Left renal pelvis (tissue), 4 donors: ENCODE results near the gene KCNG4. TPM values are rescaled to one million over a fixed set of nuclear protein-coding genes. Genes with fewer than 3 reads are reported as not detected.
"Not testable (repeated sequence)": the region's sequence is repeated elsewhere in the genome, so short reads cannot be mapped to it uniquely, and the experiment has no call there.

Source experiments
- DNase-seq, 4 donors: peaks; one replicate each; pipeline ENCODE4 v3.0.0-alpha.2; 2013; ENCODE audit warnings: low read depth in 4 of 4, low spot score in 3 of 4
- polyA plus RNA-seq, 4 donors: library from polyadenylated mRNA; unstranded; fragments of 120-200 nt; gene quantifications; one replicate each; pipeline ENCODE4 v1.2.1, GENCODE V29; 2013; ENCODE audit not compliant: insufficient read length in 4 of 4

The KCNG4 gene
- polyA plus RNA-seq, 4 donors: 0.03 to 0.09 TPM; not detected in 2

- DNase-seq: no peak
Observed at GRCh38 chr16:84207879-84208278, 31.9 kb downstream of the KCNG4 start.

- DNase-seq: no peak
Observed at GRCh38 chr16:84207251-84207650, 32.6 kb downstream of the KCNG4 start.

GRCh38 chr16:84205976-84206691 is 33.7 kb downstream of the KCNG4 start:
- no peak for DNase-seq

GRCh38 chr16:84205123-84205522 is 34.7 kb downstream of the KCNG4 start:
- DNase-seq: not testable (repeated sequence)

GRCh38 chr16:84204551-84204950 is 35.3 kb downstream of the KCNG4 start:
- not testable (repeated sequence) for DNase-seq

GRCh38 chr16:84199861-84200260 is 40.0 kb downstream of the KCNG4 start:
- no peak for DNase-seq

GRCh38 chr16:84199097-84199496 is 40.7 kb downstream of the KCNG4 start:
- DNase-seq: no peak

GRCh38 chr16:84198401-84198800 is 41.4 kb downstream of the KCNG4 start:
- DNase-seq: no peak

GRCh38 chr16:84197466-84198128 is 42.2 kb downstream of the KCNG4 start:
- DNase-seq: no peak

- DNase-seq: no peak
Observed at GRCh38 chr16:84196727-84197394, 43.0 kb downstream of the KCNG4 start.

GRCh38 chr16:84196101-84196500 is 43.7 kb downstream of the KCNG4 start:
- no peak for DNase-seq

GRCh38 chr16:84195201-84196093 is 44.4 kb downstream of the KCNG4 start:
- DNase-seq: no peak

- no peak for DNase-seq
Observed at GRCh38 chr16:84194470-84195200, 45.2 kb downstream of the KCNG4 start.

- no peak for DNase-seq
Observed at GRCh38 chr16:84194018-84194417, 45.8 kb downstream of the KCNG4 start.

GRCh38 chr16:84193480-84193879 is 46.3 kb downstream of the KCNG4 start:
- no peak for DNase-seq

- no peak for DNase-seq
Observed at GRCh38 chr16:84191466-84191865, 48.3 kb downstream of the KCNG4 start.

GRCh38 chr16:84190731-84191388 is 49.0 kb downstream of the KCNG4 start, which contains the start of gene ADAD2:
Gene ADAD2 (plus strand): TSS chr16:84191157. CDS start chr16:84191231, 74 bp downstream.
- no peak for DNase-seq

- peak; percentile 84 to 90 (median 87) for DNase-seq
Observed at GRCh38 chr16:84186685-84187437, 53.0 kb downstream of the KCNG4 start, which contains the start of gene TAF1C. Gene TAF1C (minus strand): TSS chr16:84187057. CDS start chr16:84184988, 2,069 bp downstream.

GRCh38 chr16:84184775-84185174 is 55.0 kb downstream of the KCNG4 start:
- DNase-seq: no peak
